Stomach smooth muscle (tissue), 2 donors: ENCODE data around the gene GCSH.
"Not testable (repeated sequence)": the region's sequence is repeated elsewhere in the genome, so short reads cannot be mapped to it uniquely, and the experiment has no call there.

Experiments
- H3K27ac ChIP-seq: one replicate; pipeline ENCODE4 v1.7.0; 2013; ENCODE audit warnings: mild to moderate bottlenecking, low read length, inconsistent platforms
- H3K27me3 ChIP-seq, 2 donors: one replicate each; pipeline ENCODE4 v1.7.0; 2013; ENCODE audit warnings: low read length in 2 of 2; ENCODE audit not compliant: insufficient read depth in 2 of 2, control insufficient read depth in 1 of 2
- H3K36me3 ChIP-seq, 2 donors: one replicate each; pipeline ENCODE4 v1.7.0; 2013; ENCODE audit warnings: low read length in 2 of 2; ENCODE audit not compliant: control insufficient read depth in 2 of 2, insufficient read depth in 2 of 2
- H3K4me1 ChIP-seq: one replicate; pipeline ENCODE4 v1.7.0; 2013; ENCODE audit warnings: low read length; ENCODE audit not compliant: control insufficient read depth, insufficient read depth
- H3K4me3 ChIP-seq, 2 donors: one replicate each; pipeline ENCODE4 v1.7.0; 2013; ENCODE audit warnings: low read length in 2 of 2
- H3K9ac ChIP-seq, 2 donors: one replicate each; pipeline ENCODE4 v1.7.0; 2013; ENCODE audit warnings: low read length in 2 of 2, mild to moderate bottlenecking in 1 of 2
- H3K9me3 ChIP-seq, 2 donors: one replicate each; pipeline ENCODE4 v1.7.0; 2013; ENCODE audit warnings: low read length in 2 of 2; ENCODE audit not compliant: control insufficient read depth in 2 of 2
- donor health status: healthy.
- donor health status: Pancreatic carcinoma.

Gene GCSH

DNA sequence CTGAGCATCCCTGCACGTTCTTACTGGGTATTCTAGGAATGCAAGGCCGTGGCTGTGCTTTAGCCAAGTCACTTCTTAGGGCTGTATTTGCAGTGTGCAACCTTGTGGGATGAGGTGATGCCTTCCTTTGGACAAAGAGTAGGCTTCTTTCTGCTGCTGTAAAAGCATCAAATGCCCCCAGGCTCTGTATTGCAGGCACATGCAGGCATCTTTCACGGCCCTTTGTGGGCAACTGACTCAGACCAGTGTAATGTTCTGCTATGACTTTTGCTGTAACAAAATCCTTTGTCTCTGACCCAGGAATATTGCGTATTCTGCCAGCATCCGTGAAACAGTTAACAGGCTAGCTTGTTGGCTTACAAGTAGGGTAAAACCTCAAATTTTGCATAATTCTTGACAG lies 30.9 kb upstream of the GCSH start:
- H3K36me3 ChIP-seq = no peaks in the 10 kb centered on the region
- H3K4me3 ChIP-seq = no peak overlapping the region
- H3K4me1 ChIP-seq = no peaks in the 10 kb centered on the region
- H3K9ac ChIP-seq = no peak overlapping the region
- H3K9me3 ChIP-seq = no peaks in the 10 kb centered on the region
- no peak overlapping the region for H3K27ac ChIP-seq
- peaks cover 0 to 2% of the 10 kb centered on the region in 2 donors for H3K27me3 ChIP-seq

DNA sequence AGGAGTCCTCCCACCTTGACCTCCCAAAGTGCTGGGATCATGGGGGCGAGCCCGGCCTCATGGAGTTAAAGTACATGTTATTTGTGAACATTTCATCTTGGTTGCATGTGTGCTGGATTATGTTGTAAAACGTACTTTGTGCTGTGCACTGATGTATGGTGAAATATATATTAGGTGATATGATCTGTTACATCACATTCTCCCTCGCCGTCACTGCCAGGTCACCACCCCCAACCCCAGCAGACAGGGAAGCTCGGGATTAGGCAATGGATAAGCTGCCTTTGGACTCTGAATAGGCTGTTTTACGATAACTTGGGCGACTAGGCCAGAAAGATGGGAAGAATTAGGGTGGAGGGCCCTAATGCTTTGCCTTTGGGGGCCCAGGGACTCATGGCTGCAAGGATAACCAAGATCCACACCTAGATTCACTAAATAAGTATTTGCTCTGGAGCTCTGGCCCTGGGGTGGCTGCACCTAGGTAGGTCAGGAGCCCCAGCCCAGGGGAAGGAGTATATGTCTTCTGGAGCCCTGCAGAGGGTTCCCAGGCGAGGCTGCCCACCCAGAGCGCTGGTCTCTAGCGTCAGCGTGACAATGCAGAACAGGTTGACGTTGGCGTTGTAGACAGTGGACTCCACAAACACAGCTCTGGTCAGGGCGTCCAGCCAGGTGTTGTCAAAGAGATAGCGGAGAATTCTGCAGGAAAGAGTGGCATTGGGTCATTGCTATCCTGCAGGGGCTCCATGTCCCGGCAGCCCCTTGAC lies 27.1 kb upstream of the GCSH start:
- Histone ChIP-seq H3K4me3 (no peak overlapping the region), H3K9me3 (no peaks in the 10 kb centered on the region), H3K36me3 (no peaks in the 10 kb centered on the region), H3K27me3 (no peaks in the 10 kb centered on the region), H3K27ac (no peak overlapping the region), H3K9ac (no peak overlapping the region), H3K4me1 (no peaks in the 10 kb centered on the region)

DNA sequence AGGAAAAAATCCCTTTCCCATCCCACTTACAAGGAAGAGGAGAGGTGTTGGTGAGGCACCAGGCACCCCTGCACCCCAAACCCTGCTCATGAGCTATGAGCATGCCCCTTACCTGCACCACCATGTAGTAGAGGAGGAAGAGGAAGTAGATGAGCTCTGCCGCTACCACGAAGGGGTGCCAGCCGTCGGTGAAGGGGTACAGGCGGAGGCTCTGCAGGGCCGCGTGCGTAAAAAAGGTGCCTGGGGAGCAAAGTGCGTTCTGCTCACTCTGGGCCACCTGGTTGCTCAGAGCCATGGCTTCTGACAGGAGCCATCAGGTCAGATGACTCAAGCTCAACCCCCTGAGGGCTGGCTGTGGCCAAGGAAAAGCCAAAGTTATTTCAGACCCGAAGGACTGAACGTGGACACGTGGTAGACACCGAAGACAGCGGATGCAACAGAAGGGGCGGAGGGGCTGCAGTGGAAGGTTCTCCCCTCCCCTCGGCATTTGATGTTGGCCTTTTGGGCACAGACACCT lies 25.3 kb upstream of the GCSH start:
- Histone ChIP-seq H3K27ac (no peak overlapping the region), H3K36me3 (no peaks in the 10 kb centered on the region), H3K9ac (no peak overlapping the region), H3K4me1 (no peaks in the 10 kb centered on the region), H3K4me3 (no peak overlapping the region), H3K9me3 (no peaks in the 10 kb centered on the region), H3K27me3 (no peaks in the 10 kb centered on the region)

DNA sequence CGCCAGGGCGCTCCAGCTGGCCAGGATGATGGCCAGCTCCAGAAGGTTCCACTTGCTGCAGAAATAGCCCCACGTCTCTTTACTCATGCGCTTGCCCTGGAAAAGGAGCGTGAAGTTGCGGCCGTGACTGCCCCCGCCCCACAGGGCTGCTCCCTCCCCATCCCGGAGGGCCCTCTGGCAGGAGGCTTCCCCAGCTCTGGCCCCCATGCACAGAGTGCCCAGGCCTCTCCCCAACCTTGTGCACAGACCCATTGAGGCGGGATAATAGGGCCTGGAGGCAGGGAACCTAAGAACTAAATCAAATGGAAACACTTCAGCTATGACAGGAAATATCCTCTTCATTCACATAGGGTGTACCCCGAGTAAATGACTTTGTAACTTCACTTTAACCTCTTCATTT lies 21.2 kb upstream of the GCSH start:
- Histone ChIP-seq H3K9me3 (no peaks in the 10 kb centered on the region), H3K27ac (no peak overlapping the region), H3K9ac (no peak overlapping the region), H3K4me1 (no peaks in the 10 kb centered on the region), H3K36me3 (no peaks in the 10 kb centered on the region), H3K4me3 (no peak overlapping the region), H3K27me3 (no peaks in the 10 kb centered on the region)

DNA sequence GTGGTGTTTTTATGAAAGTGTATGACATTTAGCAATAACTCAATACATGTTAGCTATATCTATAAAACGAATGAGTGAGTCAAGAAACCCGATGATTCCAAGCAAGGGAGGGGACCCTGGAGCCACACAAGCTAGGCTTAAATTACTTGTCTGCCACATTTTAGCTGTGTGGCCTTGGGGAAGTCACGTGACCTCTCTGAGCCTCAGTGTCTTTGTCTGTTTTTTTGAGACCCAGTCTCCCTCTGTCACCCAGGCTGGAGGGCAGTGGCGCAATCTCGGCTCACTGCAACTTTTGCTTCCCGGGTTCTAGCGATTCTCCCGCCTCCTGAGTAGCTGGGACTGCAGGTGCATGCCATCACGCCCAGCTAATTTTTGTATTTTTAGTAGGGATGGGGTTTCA lies 20.1 kb upstream of the GCSH start:
- H3K27me3 ChIP-seq = no peaks in the 10 kb centered on the region
- no peaks in the 10 kb centered on the region for H3K4me1 ChIP-seq
- H3K4me3 ChIP-seq = no peak overlapping the region
- H3K9me3 ChIP-seq = no peaks in the 10 kb centered on the region
- no peaks in the 10 kb centered on the region for H3K36me3 ChIP-seq
- no peak overlapping the region for H3K27ac ChIP-seq
- H3K9ac ChIP-seq = no peak overlapping the region

DNA sequence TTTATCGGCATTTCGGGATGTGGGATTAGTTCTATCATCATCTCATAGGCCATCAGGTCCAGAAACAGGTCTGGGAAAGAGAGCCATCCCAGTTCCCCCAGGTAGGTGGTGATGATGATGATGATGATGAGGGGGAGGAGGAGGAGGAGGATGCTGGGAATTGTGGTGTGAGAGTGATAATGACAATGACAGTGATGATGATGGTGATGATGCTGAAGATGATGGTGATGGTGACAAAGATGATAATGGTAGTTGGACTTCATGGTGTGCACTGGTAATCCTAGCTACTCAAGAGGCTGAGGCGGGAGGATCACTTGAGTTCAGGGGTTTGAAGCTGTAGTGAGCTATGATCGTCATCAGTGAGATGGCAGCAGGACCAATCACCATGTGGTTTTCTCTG lies 16.3 kb upstream of the GCSH start:
- Histone ChIP-seq H3K9ac (no peak overlapping the region), H3K36me3 (no peaks in the 10 kb centered on the region), H3K4me3 (no peak overlapping the region), H3K27me3 (peaks cover 0 to 2% of the 10 kb centered on the region in 2 donors), H3K4me1 (no peaks in the 10 kb centered on the region), H3K27ac (no peak overlapping the region), H3K9me3 (no peaks in the 10 kb centered on the region)

DNA sequence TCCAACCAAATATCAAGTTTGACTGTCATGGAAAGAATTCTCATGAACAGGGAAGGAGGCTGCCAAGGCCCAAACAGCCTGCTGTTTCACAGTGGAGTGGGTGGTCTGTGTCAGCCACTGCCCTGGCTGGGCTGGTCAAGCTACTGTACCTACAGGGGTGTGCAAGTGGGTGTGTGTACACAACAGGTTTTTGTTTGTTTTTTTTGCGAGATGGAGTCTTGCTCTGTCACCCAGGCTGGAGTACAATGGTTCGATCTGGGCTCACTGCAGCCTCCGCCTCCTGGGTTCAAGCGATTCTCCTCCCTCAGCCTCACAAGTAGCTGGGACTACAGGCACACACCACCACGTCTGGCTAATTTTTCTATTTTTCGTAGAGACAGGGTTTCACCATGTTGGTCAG lies 13.1 kb upstream of the GCSH start:
- H3K27me3 ChIP-seq, H3K9ac ChIP-seq, H3K9me3 ChIP-seq: not testable (repeated sequence)

DNA sequence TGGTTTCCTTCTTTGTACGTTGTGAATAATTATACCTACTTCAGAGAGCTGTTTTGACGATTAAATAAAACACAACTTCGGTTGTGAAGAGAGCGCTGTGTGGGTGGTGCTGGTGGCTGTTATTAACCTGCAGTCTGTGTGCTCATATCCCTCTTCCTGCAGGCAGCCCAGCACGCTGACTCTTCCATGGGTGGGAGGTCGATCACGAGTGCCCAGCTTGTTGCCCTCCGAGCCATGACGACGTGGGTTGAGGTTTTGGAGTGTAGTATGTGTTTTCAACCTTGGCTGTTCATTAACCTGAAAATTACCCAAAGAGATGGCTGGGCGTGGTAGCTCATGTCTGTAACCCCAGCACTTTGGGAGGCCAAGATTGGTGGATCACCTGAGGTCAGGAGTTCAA lies 11.3 kb upstream of the GCSH start:
- H3K27ac ChIP-seq = no peak overlapping the region
- no peaks in the 10 kb centered on the region for H3K4me1 ChIP-seq
- H3K36me3 ChIP-seq = no peaks in the 10 kb centered on the region
- no peak overlapping the region for H3K4me3 ChIP-seq
- H3K27me3 ChIP-seq = peaks cover 0 to 2% of the 10 kb centered on the region in 2 donors
- H3K9ac ChIP-seq = no peak overlapping the region
- no peaks in the 10 kb centered on the region for H3K9me3 ChIP-seq

More for the DNA sequence above, 13.1 kb upstream of the GCSH start:
- H3K4me1 ChIP-seq, H3K36me3 ChIP-seq, H3K27ac ChIP-seq, H3K4me3 ChIP-seq: not testable (repeated sequence)

DNA sequence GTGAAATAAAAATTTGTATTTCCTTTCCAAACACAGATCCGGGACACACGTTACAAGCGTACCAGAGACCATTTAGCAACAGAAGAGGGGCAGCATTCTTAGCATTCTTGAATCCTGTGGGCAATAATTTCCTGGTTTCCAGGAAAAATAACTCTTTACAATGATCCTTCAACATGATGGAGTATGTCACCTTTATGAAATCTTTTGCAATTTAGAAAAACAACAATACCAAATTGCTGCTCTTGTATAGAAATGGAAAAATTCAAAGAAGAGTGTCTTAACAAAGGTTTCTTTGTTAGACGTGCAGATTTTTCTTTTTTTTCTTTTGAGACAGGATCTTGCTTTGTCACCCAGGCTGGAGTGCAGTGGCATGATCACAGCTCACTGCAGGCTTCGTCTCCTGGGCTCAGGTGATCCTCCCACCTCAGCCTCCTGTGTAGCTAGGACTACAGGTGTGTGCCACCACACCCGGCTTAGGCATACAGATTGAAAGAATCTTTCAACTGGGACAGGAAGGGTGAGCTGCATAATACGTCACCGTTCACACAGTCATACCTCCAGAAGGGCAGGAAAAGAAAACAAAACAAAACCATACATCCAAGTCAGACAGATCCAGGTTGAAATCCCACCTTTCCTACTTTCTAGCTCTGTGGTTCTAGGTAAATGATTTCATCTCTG lies 10.8 kb upstream of the GCSH start:
- no peaks in the 10 kb centered on the region for H3K4me1 ChIP-seq
- H3K9me3 ChIP-seq = no peaks in the 10 kb centered on the region
- no peak overlapping the region for H3K27ac ChIP-seq
- H3K9ac ChIP-seq = no peak overlapping the region
- no peaks in the 10 kb centered on the region for H3K36me3 ChIP-seq
- H3K27me3 ChIP-seq = peaks cover 0 to 2% of the 10 kb centered on the region in 2 donors
- H3K4me3 ChIP-seq = no peak overlapping the region

DNA sequence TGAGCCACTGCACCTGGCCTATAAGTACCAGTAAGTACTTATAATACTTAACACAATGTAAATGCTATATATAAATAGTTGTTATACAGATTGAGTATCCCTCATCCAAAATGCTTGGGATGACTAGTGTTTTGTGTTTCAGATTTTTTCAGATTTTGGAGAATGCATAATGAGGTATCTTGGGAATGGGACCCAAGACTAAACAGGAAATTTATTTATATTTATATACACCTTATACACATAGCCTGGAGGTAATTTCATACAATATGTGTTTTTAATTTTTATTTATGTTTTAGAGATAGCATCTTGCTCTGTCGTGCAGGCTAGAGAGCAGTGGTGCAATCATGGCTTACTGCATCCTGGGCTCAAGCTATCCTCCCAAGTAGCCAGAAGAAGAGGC lies 9.8 kb upstream of the GCSH start:
- Histone ChIP-seq H3K36me3 (no peaks in the 10 kb centered on the region), H3K4me1 (no peaks in the 10 kb centered on the region), H3K9me3 (no peaks in the 10 kb centered on the region), H3K4me3 (no peak overlapping the region), H3K9ac (no peak overlapping the region), H3K27me3 (peaks cover 0 to 2% of the 10 kb centered on the region in 2 donors), H3K27ac (no peak overlapping the region)

DNA sequence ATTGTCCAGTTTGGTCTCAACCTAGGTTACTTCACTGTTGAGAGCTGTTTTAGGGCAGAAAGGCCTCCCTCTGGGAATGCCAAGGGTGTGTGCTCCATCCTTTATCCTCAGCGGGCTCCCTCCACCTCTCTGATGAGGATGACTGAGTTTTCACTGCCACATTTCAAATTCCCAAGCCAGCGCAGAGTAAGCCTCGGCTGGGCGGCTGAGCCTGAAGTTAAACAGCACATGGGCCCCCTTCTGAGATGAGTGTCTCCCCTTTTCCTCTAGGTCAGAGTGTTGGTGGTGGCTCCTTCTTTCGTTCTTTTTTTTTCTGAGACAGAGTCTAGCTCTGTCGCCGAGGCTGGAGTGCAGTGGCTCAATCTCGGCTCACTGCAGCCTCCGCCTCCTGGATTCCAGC lies 5.5 kb upstream of the GCSH start:
- H3K36me3 ChIP-seq = no peaks in the 10 kb centered on the region
- H3K9ac ChIP-seq = no peak overlapping the region
- H3K27ac ChIP-seq = no peak overlapping the region

More for the DNA sequence above, 5.5 kb upstream of the GCSH start:
- Histone ChIP-seq H3K27me3 (no peaks in the 10 kb centered on the region), H3K4me1 (peaks cover 2% of the 10 kb centered on the region), H3K4me3 (no peak overlapping the region), H3K9me3 (no peaks in the 10 kb centered on the region)
